ENCODE results near the gene PLAC1.

The PLAC1 gene

GRCh38 chrX:134570899-134571298 is 87.4 kb downstream of the PLAC1 start:
- CTCF ChIA-PET, result no interaction called here

GRCh38 chrX:134570509-134570846 is 87.8 kb downstream of the PLAC1 start:
- CTCF ChIA-PET, result interaction anchor here (0.6 kb wide), 1 partner anchor 365 kb away, joined by 5 read pairs; no protein-coding TSS in a partner anchor
- no peak for TF ChIP-seq CTCF (conservative IDR thresholded peaks at IDR 0.05; ENCODE audit: low read depth)
- POLR2A ChIA-PET (ENCODE audit: low non-redundant PET), result no interaction called here
- H3K27ac ChIP-seq, result no peak overlapping the region
- DNase-seq (ENCODE audit: low spot score), result no peak

More at GRCh38 chrX:134570899-134571298, 87.4 kb downstream of the PLAC1 start:
- H3K27ac ChIP-seq, result no peak overlapping the region
- POLR2A ChIA-PET (ENCODE audit: low non-redundant PET), result no interaction called here
- no peak for DNase-seq (ENCODE audit: low spot score)
- no peak for TF ChIP-seq CTCF (conservative IDR thresholded peaks at IDR 0.05; ENCODE audit: low read depth)

- H3K27ac ChIP-seq, result no peak overlapping the region
- no peak for TF ChIP-seq CTCF (conservative IDR thresholded peaks at IDR 0.05; ENCODE audit: low read depth)
- CTCF ChIA-PET, result no interaction called here
- POLR2A ChIA-PET (ENCODE audit: low non-redundant PET), result no interaction called here
- no peak for DNase-seq (ENCODE audit: low spot score)
Observed at GRCh38 chrX:134569306-134569705, 89.0 kb downstream of the PLAC1 start.

- POLR2A ChIA-PET (ENCODE audit: low non-redundant PET), result no interaction called here
- DNase-seq (ENCODE audit: low spot score), result no peak
- CTCF ChIA-PET, result interaction anchor here (0.7 kb wide), 1 partner anchor 48 kb away, joined by 3 read pairs; no protein-coding TSS in a partner anchor
- H3K27ac ChIP-seq, result no peak overlapping the region
- no peak for TF ChIP-seq CTCF (conservative IDR thresholded peaks at IDR 0.05; ENCODE audit: low read depth)
Observed at GRCh38 chrX:134568285-134569016, 89.8 kb downstream of the PLAC1 start.

GRCh38 chrX:134566506-134566905 is 91.8 kb downstream of the PLAC1 start:
- no peak for DNase-seq (ENCODE audit: low spot score)
- no peak for TF ChIP-seq CTCF (conservative IDR thresholded peaks at IDR 0.05; ENCODE audit: low read depth)
- POLR2A ChIA-PET (ENCODE audit: low non-redundant PET), result no interaction called here
- no peak overlapping the region for H3K27ac ChIP-seq
- CTCF ChIA-PET, result no interaction called here

GRCh38 chrX:134562002-134562401 is 96.3 kb downstream of the PLAC1 start:
- no peak overlapping the region for H3K27ac ChIP-seq
- CTCF ChIA-PET, result no interaction called here
- DNase-seq (ENCODE audit: low spot score), result no peak
- POLR2A ChIA-PET (ENCODE audit: low non-redundant PET), result no interaction called here
- TF ChIP-seq CTCF (conservative IDR thresholded peaks at IDR 0.05; ENCODE audit: low read depth), result no peak
